Spinal cord (tissue), 10 donors: ENCODE data around the gene GALK2. TPM values are rescaled to one million over a fixed set of nuclear protein-coding genes. Genes with fewer than 3 reads are reported as not detected.
A peak's percentile ranks its signal among the peaks of the same experiment; 100 is the strongest.
"Not testable (repeated sequence)": the region's sequence is repeated elsewhere in the genome, so short reads cannot be mapped to it uniquely, and the experiment has no call there.

ENCODE experiments used
- DNase-seq, 6 donors: peaks; one replicate each; pipeline versions ENCODE4 v3.0.0 to v3.0.0-alpha.2; 2013 to 2015; ENCODE audit warnings: low spot score in 6 of 6, low read depth in 4 of 6
- H3K27ac ChIP-seq: one replicate; pipeline ENCODE4 v1.5.1; 2013; ENCODE audit warnings: low read depth, low read length, control low read depth
- H3K27me3 ChIP-seq: one replicate; pipeline ENCODE4 v1.6.1; 2013; ENCODE audit warnings: low read length; ENCODE audit not compliant: control insufficient read depth, insufficient read depth
- H3K36me3 ChIP-seq: one replicate; pipeline ENCODE4 v1.6.1; 2013; ENCODE audit warnings: low read length; ENCODE audit not compliant: control insufficient read depth, insufficient read depth
- H3K4me1 ChIP-seq: one replicate; pipeline ENCODE4 v1.6.1; 2013; ENCODE audit warnings: low read length; ENCODE audit not compliant: control insufficient read depth, insufficient read depth
- H3K4me3 ChIP-seq: one replicate; pipeline ENCODE4 v1.5.1; 2013; ENCODE audit warnings: low read depth, low read length, control low read depth
- H3K9me3 ChIP-seq: one replicate; pipeline ENCODE4 v1.6.1; 2013; ENCODE audit warnings: low read length; ENCODE audit not compliant: control insufficient read depth, insufficient read depth
- WGBS: methylation state at CpG from one replicate; pipeline ENCODE4 v1.1.5; 2013; ENCODE audit warnings: missing lambda C conversion rate; ENCODE audit not compliant: insufficient coverage; 5-methylcytosine and 5-hydroxymethylcytosine counted together
- polyA plus RNA-seq, 2 donors: library from polyadenylated mRNA; unstranded; fragments of 120-200 nt; gene quantifications; one replicate each; pipeline ENCODE4 v1.2.1, GENCODE V29; 2013; ENCODE audit not compliant: insufficient read length in 2 of 2
- total RNA-seq, 2 donors: library from RNA; depleted of rRNA in 1 of 2; stranded (reverse); fragments of 120-200 nt in 1 of 2; fragments of >200 nt in 1 of 2; gene quantifications; one replicate each; pipeline versions ENCODE4 v1.2.3 to v1.2.4, GENCODE V29; 2013 to 2014
- donor health status: healthy.

Gene GALK2
- total and polyA plus RNA-seq, 4 donors, result 19.5 to 48.4 (median 32.7) TPM

- Histone ChIP-seq H3K36me3 (no peaks in the 10 kb centered on the region), H3K9me3 (peaks cover 2% of the 10 kb centered on the region), H3K4me1 (no peaks in the 10 kb centered on the region), H3K27me3 (no peaks in the 10 kb centered on the region), H3K4me3 (no peak overlapping the region), H3K27ac (peak overlapping the region; percentile 75)
- WGBS, result 0% methylated on average over 1 of the region's 3 CpGs
- peak; percentile 57 to 95 (median 70) for DNase-seq
Measured at GRCh38 chr15:49235446-49236124, 65.5 kb downstream of the GALK2 start.

- Histone ChIP-seq H3K4me1 (no peaks in the 10 kb centered on the region), H3K27me3 (no peaks in the 10 kb centered on the region), H3K9me3 (peaks cover 2% of the 10 kb centered on the region), H3K4me3 (no peak overlapping the region), H3K27ac (no peak overlapping the region), H3K36me3 (no peaks in the 10 kb centered on the region)
- DNase-seq, result no peak
Measured at GRCh38 chr15:49236869-49237268, 66.8 kb downstream of the GALK2 start.

GRCh38 chr15:49238342-49238741 lies 68.3 kb downstream of the GALK2 start:
- no peaks in the 10 kb centered on the region for H3K27me3 ChIP-seq
- no peak overlapping the region for H3K4me3 ChIP-seq
- no peak overlapping the region for H3K27ac ChIP-seq
- WGBS, result no CpG with 5 or more reads among the region's 2 CpGs
- no peaks in the 10 kb centered on the region for H3K9me3 ChIP-seq
- no peaks in the 10 kb centered on the region for H3K36me3 ChIP-seq
- peak in 4 of 6 donors; percentile 9 to 51 (median 24) for DNase-seq
- H3K4me1 ChIP-seq, result no peaks in the 10 kb centered on the region

GRCh38 chr15:49239105-49239504 lies 69.1 kb downstream of the GALK2 start:
- H3K27ac ChIP-seq, result no peak overlapping the region
- H3K4me1 ChIP-seq, result no peaks in the 10 kb centered on the region
- H3K27me3 ChIP-seq, result no peaks in the 10 kb centered on the region
- WGBS, result no CpG with 5 or more reads among the region's 1 CpG
- H3K9me3 ChIP-seq, result no peaks in the 10 kb centered on the region
- no peaks in the 10 kb centered on the region for H3K36me3 ChIP-seq
- H3K4me3 ChIP-seq, result no peak overlapping the region
- no peak for DNase-seq

- H3K36me3 ChIP-seq, result no peaks in the 10 kb centered on the region
- WGBS, result 100% methylated on average over 2 of the region's 2 CpGs
- no peak for DNase-seq
- no peaks in the 10 kb centered on the region for H3K9me3 ChIP-seq
- no peaks in the 10 kb centered on the region for H3K27me3 ChIP-seq
- H3K4me3 ChIP-seq, result no peak overlapping the region
- H3K27ac ChIP-seq, result no peak overlapping the region
- H3K4me1 ChIP-seq, result no peaks in the 10 kb centered on the region
Measured at GRCh38 chr15:49242820-49243219, 72.8 kb downstream of the GALK2 start.

GRCh38 chr15:49247556-49248110 lies 77.6 kb downstream of the GALK2 start:
- DNase-seq, result no peak
- Histone ChIP-seq H3K36me3 (no peaks in the 10 kb centered on the region), H3K4me3 (no peak overlapping the region), H3K27ac (no peak overlapping the region), H3K27me3 (no peaks in the 10 kb centered on the region), H3K9me3 (no peaks in the 10 kb centered on the region), H3K4me1 (no peaks in the 10 kb centered on the region)

- H3K4me3 ChIP-seq, result no peak overlapping the region
- H3K36me3 ChIP-seq, result no peaks in the 10 kb centered on the region
- DNase-seq, result peak in 1 of 6 donors; percentile 10
- H3K4me1 ChIP-seq, result no peaks in the 10 kb centered on the region
- H3K27ac ChIP-seq, result no peak overlapping the region
- H3K9me3 ChIP-seq, result no peaks in the 10 kb centered on the region
- no CpG with 5 or more reads among the region's 1 CpG for WGBS
- H3K27me3 ChIP-seq, result no peaks in the 10 kb centered on the region
Measured at GRCh38 chr15:49248291-49248690, 78.2 kb downstream of the GALK2 start.

- no peak overlapping the region for H3K27ac ChIP-seq
- no peaks in the 10 kb centered on the region for H3K27me3 ChIP-seq
- no peaks in the 10 kb centered on the region for H3K9me3 ChIP-seq
- no peaks in the 10 kb centered on the region for H3K36me3 ChIP-seq
- no peaks in the 10 kb centered on the region for H3K4me1 ChIP-seq
- WGBS, result 33% methylated on average over 1 of the region's 6 CpGs
- no peak for DNase-seq
- no peak overlapping the region for H3K4me3 ChIP-seq
Measured at GRCh38 chr15:49255966-49256759, 86.1 kb downstream of the GALK2 start.

GRCh38 chr15:49265117-49265516 lies 95.1 kb downstream of the GALK2 start:
- not testable (repeated sequence) for H3K4me3 ChIP-seq, H3K27ac ChIP-seq, H3K27me3 ChIP-seq, H3K36me3 ChIP-seq, H3K9me3 ChIP-seq, DNase-seq, H3K4me1 ChIP-seq
- over 99% methylated on average over 12 of the region's 12 CpGs for WGBS

GRCh38 chr15:49265911-49266310 lies 95.9 kb downstream of the GALK2 start:
- WGBS, result 94% methylated on average over 3 of the region's 3 CpGs
- H3K27me3 ChIP-seq, result no peaks in the 10 kb centered on the region
- no peak overlapping the region for H3K4me3 ChIP-seq
- no peaks in the 10 kb centered on the region for H3K36me3 ChIP-seq
- H3K27ac ChIP-seq, result no peak overlapping the region
- no peaks in the 10 kb centered on the region for H3K4me1 ChIP-seq
- DNase-seq, result no peak
- no peaks in the 10 kb centered on the region for H3K9me3 ChIP-seq
